HFFc6 (cell line): ENCODE measurements around the gene RHPN2. TPM values are rescaled to one million over a fixed set of nuclear protein-coding genes. Genes with fewer than 3 reads are reported as not detected.

Experiments used
- DNase-seq: peaks from one replicate; pipeline ENCODE4 v3.0.0-alpha.2; 2018
- H3K27ac Mint-ChIP-seq: 2 replicates; pipeline ENCODE4 v1.8.0; 2020; ENCODE audit warnings: mild to moderate bottlenecking, mixed read lengths
- H3K27me3 Mint-ChIP-seq: 2 replicates; pipeline ENCODE4 v1.8.0; 2021; ENCODE audit warnings: mild to moderate bottlenecking, moderate library complexity, mixed read lengths; ENCODE audit not compliant: insufficient read depth
- H3K36me3 Mint-ChIP-seq: 2 replicates; pipeline ENCODE4 v1.8.0; 2021; ENCODE audit warnings: low read depth, mixed read lengths
- H3K4me1 Mint-ChIP-seq: 2 replicates; pipeline ENCODE4 v1.8.0; 2020; ENCODE audit warnings: low read depth, mixed read lengths
- H3K4me3 Mint-ChIP-seq: 2 replicates; pipeline ENCODE4 v1.8.0; 2020; ENCODE audit warnings: mild to moderate bottlenecking, moderate library complexity, mixed read lengths
- H3K9me3 Mint-ChIP-seq: 2 replicates; pipeline ENCODE4 v1.8.0; 2020; ENCODE audit warnings: mild to moderate bottlenecking, mixed read lengths
- CTCF ChIP-seq: fragments of 200-600 bp; sonication (generic); IDR thresholded peaks from 2 replicates; pipeline ENCODE4 v1.5.0; 2021; ENCODE audit warnings: antibody characterized with exemption, mild to moderate bottlenecking
- total RNA-seq, 6 experiments: library from RNA; stranded (reverse); fragmentation: NEBNext Ultra II Directional; extraction: Animal tissue kit (Norgen Biotek cat#: 25700); gene quantifications; 2 replicates in 1 of 6; 3 replicates in 5 of 6; pipeline ENCODE4 v1.2.3, GENCODE V29; 2021

Gene RHPN2
- total RNA-seq, 6 experiments from 2014 or later = 2.7 to 5.4 (median 3.4) TPM

GRCh38 chr19:33093420-33094210 is 28.9 kb upstream of the RHPN2 start:
- H3K4me1 Mint-ChIP-seq = peaks cover 9% of the 10 kb centered on the region
- H3K9me3 Mint-ChIP-seq = no peaks in the 10 kb centered on the region
- H3K27me3 Mint-ChIP-seq = no peaks in the 10 kb centered on the region
- DNase-seq = no peak
- no peak for TF ChIP-seq CTCF
- no peak overlapping the region for H3K27ac Mint-ChIP-seq
- H3K4me3 Mint-ChIP-seq = no peak overlapping the region
- H3K36me3 Mint-ChIP-seq = peaks cover 31% of the 10 kb centered on the region

- Mint-ChIP-seq H3K4me3 (no peak overlapping the region), H3K4me1 (no peaks in the 10 kb centered on the region), H3K9me3 (no peaks in the 10 kb centered on the region), H3K27ac (no peak overlapping the region), H3K27me3 (no peaks in the 10 kb centered on the region), H3K36me3 (0 out of 2 replicates have a peak, but pooled peaks cover 16% of the 10 kb centered on the region)
- no peak for TF ChIP-seq CTCF
- no peak for DNase-seq
Measured at GRCh38 chr19:33090179-33090578, 25.5 kb upstream of the RHPN2 start.

- H3K9me3 Mint-ChIP-seq = no peaks in the 10 kb centered on the region
- no peak for DNase-seq
- no peak overlapping the region for H3K4me3 Mint-ChIP-seq
- no peaks in the 10 kb centered on the region for H3K27me3 Mint-ChIP-seq
- H3K36me3 Mint-ChIP-seq = 0 out of 2 replicates have a peak, but pooled peaks cover 10% of the 10 kb centered on the region
- no peak overlapping the region for H3K27ac Mint-ChIP-seq
- TF ChIP-seq CTCF = no peak
- H3K4me1 Mint-ChIP-seq = no peaks in the 10 kb centered on the region
Measured at GRCh38 chr19:33089010-33089409, 24.3 kb upstream of the RHPN2 start.

GRCh38 chr19:33086955-33087354 is 22.3 kb upstream of the RHPN2 start:
- TF ChIP-seq CTCF = no peak
- Mint-ChIP-seq H3K27ac (no peak overlapping the region), H3K4me1 (peaks cover 4% of the 10 kb centered on the region), H3K36me3 (0 out of 2 replicates have a peak, but pooled peaks cover 10% of the 10 kb centered on the region), H3K4me3 (no peak overlapping the region), H3K27me3 (no peaks in the 10 kb centered on the region), H3K9me3 (no peaks in the 10 kb centered on the region)
- DNase-seq = no peak

GRCh38 chr19:33085570-33086128 is 21.0 kb upstream of the RHPN2 start:
- TF ChIP-seq CTCF = no peak
- Mint-ChIP-seq H3K36me3 (0 out of 2 replicates have a peak, but pooled peaks cover 7% of the 10 kb centered on the region), H3K27me3 (no peaks in the 10 kb centered on the region; the same call in 1 of the 2 replicates), H3K9me3 (no peaks in the 10 kb centered on the region), H3K4me1 (peaks cover 15% of the 10 kb centered on the region), H3K4me3 (no peak overlapping the region), H3K27ac (no peak overlapping the region)
- no peak for DNase-seq
